HuH-7 (cell line): ENCODE data around the gene PSPH.
"Not testable (repeated sequence)": the region's sequence is repeated elsewhere in the genome, so short reads cannot be mapped to it uniquely, and the experiment has no call there.

Experiments
- DNase-seq: peaks from one replicate; pipeline ENCODE4 v3.0.0; 2011; ENCODE audit warnings: low spot score

PSPH gene

GRCh38 chr7:56062382-56062781, 11.1 kb upstream of the PSPH start:
- no peak for DNase-seq

GRCh38 chr7:56053993-56054392, 2.7 kb upstream of the PSPH start:
- no peak for DNase-seq

GRCh38 chr7:56053379-56053778, 2.1 kb upstream of the PSPH start:
- no peak for DNase-seq

- no peak for DNase-seq
These were observed 248 bp downstream of the PSPH start for GRCh38 chr7:56051053-56051338.

- DNase-seq = not testable (repeated sequence)
These were observed 2.5 kb downstream of the PSPH start for GRCh38 chr7:56048763-56049162.

GRCh38 chr7:56048245-56048644, 3.0 kb downstream of the PSPH start:
- DNase-seq = no peak

- not testable (repeated sequence) for DNase-seq
These were observed 3.7 kb downstream of the PSPH start for GRCh38 chr7:56047446-56048116.

GRCh38 chr7:56046721-56047445, 4.4 kb downstream of the PSPH start:
- no peak for DNase-seq

GRCh38 chr7:56045758-56046157, 5.5 kb downstream of the PSPH start:
- not testable (repeated sequence) for DNase-seq

GRCh38 chr7:56040730-56041129, 10.5 kb downstream of the PSPH start:
- no peak for DNase-seq

GRCh38 chr7:56033671-56034432, 17.4 kb downstream of the PSPH start:
- peak; percentile 85 for DNase-seq

- not testable (repeated sequence) for DNase-seq
These were observed 18.7 kb downstream of the PSPH start for GRCh38 chr7:56032578-56032977.

GRCh38 chr7:56031556-56031955, 19.7 kb downstream of the PSPH start:
- not testable (repeated sequence) for DNase-seq

- DNase-seq = no peak
These were observed 20.9 kb downstream of the PSPH start for GRCh38 chr7:56030340-56030739.

- DNase-seq = peak; percentile 76
These were observed 22.2 kb downstream of the PSPH start for GRCh38 chr7:56028942-56029630.

- DNase-seq = no peak
These were observed 24.7 kb downstream of the PSPH start for GRCh38 chr7:56026538-56026937.

GRCh38 chr7:56023500-56023899, 27.7 kb downstream of the PSPH start:
- DNase-seq = no peak

GRCh38 chr7:56019501-56019900, 31.7 kb downstream of the PSPH start:
- DNase-seq = no peak

GRCh38 chr7:56017015-56017414, 34.2 kb downstream of the PSPH start:
- DNase-seq = not testable (repeated sequence)

GRCh38 chr7:56009695-56010094, 41.5 kb downstream of the PSPH start:
- no peak for DNase-seq

- DNase-seq = no peak
These were observed 43.4 kb downstream of the PSPH start for GRCh38 chr7:56007891-56008290.

GRCh38 chr7:56007167-56007652, 44.0 kb downstream of the PSPH start:
- peak; percentile 77 for DNase-seq
